SK-N-SH treated with all-trans-retinoic acid at 6 μM for 48 hours (cell line): ENCODE data around the gene TAF10.

Experiments used
- ATAC-seq: fragments of 200-7000 bp; cut with Tn5 transposase; 3 replicates; pipeline ENCODE4 v1.9.1; 2020; ENCODE audit warnings: mild to moderate bottlenecking, moderate library complexity
- ARNTL ChIP-seq: fragments of 450-650 bp; formaldehyde crosslinking; IDR thresholded peaks from 2 replicates; pipeline ENCODE4 v1.5.0; 2020; ENCODE audit warnings: low read depth, mild to moderate bottlenecking, moderate library complexity, borderline replicate concordance
- BACH2 ChIP-seq: fragments of 250-450 bp; sonication (Bioruptor Pico); IDR thresholded peaks from 2 replicates; pipeline ENCODE4 v1.9.0; 2021; ENCODE audit warnings: mild to moderate bottlenecking, borderline replicate concordance
- CREB5 ChIP-seq: fragments of 250-450 bp; sonication (Bioruptor Pico); IDR thresholded peaks from 2 replicates; pipeline ENCODE4 v1.5.1; 2020; ENCODE audit warnings: low read depth, mild to moderate bottlenecking, moderate library complexity
- CSDC2 ChIP-seq: fragments of 250-450 bp; sonication (Bioruptor Pico); IDR thresholded peaks from 2 replicates; pipeline ENCODE4 v1.5.0; 2020; ENCODE audit warnings: mild to moderate bottlenecking, moderate library complexity
- CSRNP3 ChIP-seq: fragments of 250-450 bp; sonication (Bioruptor Pico); IDR thresholded peaks from 2 replicates; pipeline ENCODE4 v1.5.1; 2021; ENCODE audit warnings: mild to moderate bottlenecking, moderate library complexity
- ESRRG ChIP-seq: fragments of 250-450 bp; sonication (Bioruptor Pico); IDR thresholded peaks from 2 replicates; pipeline ENCODE4 v1.6.1; 2021; ENCODE audit warnings: mild to moderate bottlenecking
- GLIS3 ChIP-seq: fragments of 250-450 bp; sonication (Bioruptor Pico); IDR thresholded peaks from 2 replicates; pipeline ENCODE4 v1.5.0; 2020; ENCODE audit warnings: mild to moderate bottlenecking, moderate library complexity
- ISL1 ChIP-seq: fragments of 250-450 bp; sonication (Bioruptor Pico); IDR thresholded peaks from 2 replicates; pipeline ENCODE4 v2.1.2; 2022; ENCODE audit warnings: mild to moderate bottlenecking, moderate library complexity
- OSR1 ChIP-seq: fragments of 250-450 bp; sonication (Bioruptor Pico); IDR thresholded peaks from 2 replicates; pipeline ENCODE4 v1.8.0; 2022; ENCODE audit warnings: moderate library complexity, mild to moderate bottlenecking, inconsistent platforms
- PATZ1 ChIP-seq: fragments of 250-450 bp; sonication (Bioruptor Pico); IDR thresholded peaks from 2 replicates; pipeline ENCODE4 v1.8.0; 2020; ENCODE audit warnings: mild to moderate bottlenecking, moderate library complexity, borderline replicate concordance
- POU6F1 ChIP-seq: fragments of 250-450 bp; sonication (Bioruptor Pico); IDR thresholded peaks from 2 replicates; pipeline ENCODE4 v1.8.0; 2021; ENCODE audit warnings: low read depth, mild to moderate bottlenecking, moderate library complexity, borderline replicate concordance
- PPARA ChIP-seq: fragments of 250-450 bp; sonication (Bioruptor Pico); IDR thresholded peaks from 2 replicates; pipeline ENCODE4 v1.5.0; 2020; ENCODE audit warnings: mild to moderate bottlenecking, borderline replicate concordance
- RARB ChIP-seq: fragments of 250-450 bp; sonication (Bioruptor Pico); IDR thresholded peaks from 2 replicates; pipeline ENCODE4 v1.8.0; 2021; ENCODE audit warnings: mild to moderate bottlenecking, moderate library complexity
- SNAI2 ChIP-seq: fragments of 250-450 bp; sonication (Bioruptor Pico); IDR thresholded peaks from 2 replicates; pipeline ENCODE4 v1.5.0; 2020; ENCODE audit warnings: mild to moderate bottlenecking, moderate library complexity
- TCF4 ChIP-seq: fragments of 250-450 bp; sonication (Bioruptor Pico); IDR thresholded peaks from 2 replicates; pipeline ENCODE4 v1.8.0; 2021; ENCODE audit warnings: mild to moderate bottlenecking, moderate library complexity, borderline replicate concordance
- TOX ChIP-seq: fragments of 250-450 bp; sonication (Bioruptor Pico); IDR thresholded peaks from 2 replicates; pipeline ENCODE4 v1.8.0; 2021; ENCODE audit warnings: mild to moderate bottlenecking, moderate library complexity, borderline replicate concordance
- TSHZ2 ChIP-seq: fragments of 250-450 bp; sonication (Bioruptor Pico); IDR thresholded peaks from 2 replicates; pipeline ENCODE4 v1.5.0; 2020; ENCODE audit warnings: mild to moderate bottlenecking, moderate library complexity
- ZC3H10 ChIP-seq: fragments of 250-450 bp; sonication (Bioruptor Pico); IDR thresholded peaks from 2 replicates; pipeline ENCODE4 v1.5.1; 2021; ENCODE audit warnings: mild to moderate bottlenecking, moderate library complexity
- ZFP3 ChIP-seq: fragments of 250-450 bp; sonication (Bioruptor Pico); IDR thresholded peaks from 2 replicates; pipeline ENCODE4 v1.5.0; 2020; ENCODE audit warnings: mild to moderate bottlenecking, moderate library complexity
- ZFP30 ChIP-seq: fragments of 450-650 bp; formaldehyde crosslinking; IDR thresholded peaks from 2 replicates; pipeline ENCODE4 v1.5.0; 2022; ENCODE audit warnings: mild to moderate bottlenecking, moderate library complexity
- ZNF565 ChIP-seq: fragments of 450-650 bp; formaldehyde crosslinking; conservative IDR thresholded peaks from 2 replicates; pipeline ENCODE4 v1.5.0; 2020; ENCODE audit warnings: low read depth, mild to moderate bottlenecking, moderate library complexity
- ZNF70 ChIP-seq: fragments of 450-650 bp; formaldehyde crosslinking; IDR thresholded peaks from 2 replicates; pipeline ENCODE4 v1.5.0; 2020; ENCODE audit warnings: mild to moderate bottlenecking, moderate library complexity
- ZNF8 ChIP-seq: fragments of 450-650 bp; formaldehyde crosslinking; IDR thresholded peaks from 2 replicates; pipeline ENCODE4 v1.5.0; 2020; ENCODE audit warnings: mild to moderate bottlenecking, moderate library complexity

TAF10 gene

GRCh38 chr11:6612213-6613041 lies at the start of gene TAF10:
Gene TAF10, minus strand, starts transcription at chr11:6612216. Its CDS starts 27 bp downstream, at chr11:6612189.
- TF ChIP-seq CSDC2 (CRISPR knock-in tag) (no peak), ZFP3 (no peak), ISL1 (CRISPR knock-in tag) (no peak), SNAI2 (CRISPR knock-in tag) (no peak), ZFP30 (CRISPR knock-in tag) (no peak), PPARA (no peak), ZNF565 (CRISPR knock-in tag) (no peak), RARB (no peak), ZC3H10 (no peak), OSR1 (no peak), PATZ1 (CRISPR knock-in tag) (peak; percentile 42; the same call in 1 of the 2 replicates), TCF4 (CRISPR knock-in tag) (peak; percentile 15; the same call in 1 of the 2 replicates), ARNTL (CRISPR knock-in tag) (no peak), CSRNP3 (no peak), ESRRG (CRISPR knock-in tag) (no peak), BACH2 (CRISPR knock-in tag) (no peak), ZNF70 (no peak), CREB5 (no peak), TSHZ2 (CRISPR knock-in tag) (no peak), TOX (CRISPR knock-in tag) (no peak), GLIS3 (CRISPR knock-in tag) (0 out of 2 replicates have a peak, but pooled peaks have one; percentile 60), POU6F1 (0 out of 2 replicates have a peak, but pooled peaks have one; percentile 29), ZNF8 (no peak)
- TF ChIP-seq, all 23 proteins: peak for 4
- peak; percentile 92 for ATAC-seq

- TF ChIP-seq PATZ1 (CRISPR knock-in tag) (no peak), BACH2 (CRISPR knock-in tag) (no peak), CSDC2 (CRISPR knock-in tag) (no peak), ARNTL (CRISPR knock-in tag) (no peak), ZNF8 (no peak), TOX (CRISPR knock-in tag) (no peak), ZC3H10 (no peak), TCF4 (CRISPR knock-in tag) (no peak), ZNF565 (CRISPR knock-in tag) (no peak), ISL1 (CRISPR knock-in tag) (no peak), POU6F1 (no peak), ZFP3 (no peak), ZFP30 (CRISPR knock-in tag) (no peak)
- TF ChIP-seq, all 23 proteins: peak for 0
- ATAC-seq: no peak
These were observed 48.7 kb upstream of the TAF10 start for GRCh38 chr11:6660712-6661111.
